ENCODE measurements around the gene EMP3. TPM values are rescaled to one million over a fixed set of nuclear protein-coding genes. Genes with fewer than 3 reads are reported as not detected.
A peak's percentile ranks its signal among the peaks of the same experiment; 100 is the strongest.

EMP3 gene
- total RNA-seq, 1 experiment from 2014 or later, result 171 TPM

- no peaks in the 10 kb centered on the region for H3K9me3 ChIP-seq (ENCODE audit: control insufficient read depth, insufficient read depth, low read depth, low read length)
- ATAC-seq (peak; percentile 72), DNase-seq (ENCODE audit: low read depth, low spot score) (no peak)
- peaks cover 14% of the 10 kb centered on the region for H3K4me1 ChIP-seq (ENCODE audit: control insufficient read depth, insufficient read depth, low read length)
- in situ Hi-C loops (cut with HindIII; ENCODE audit: low pct_unique_long_range_greater_than_20kb, low sequenced_read_pairs) (no loop called here), intact Hi-C loops (cut with micrococcal nuclease; ENCODE audit: unreplicated experiment) (no loop called here)
- peak overlapping the region; percentile 54 to 67 for H3K4me3 ChIP-seq (ENCODE audit: low read depth in 2 of 2, low read length in 2 of 2)
- no TSS peak for BruUV-seq (replicated peaks)
- no peaks in the 10 kb centered on the region for H3K27me3 ChIP-seq (ENCODE audit: control insufficient read depth, insufficient read depth, low read length)
- H3K36me3 ChIP-seq (ENCODE audit: control insufficient read depth, insufficient read depth, low read length), result no peaks in the 10 kb centered on the region
- POLR2A ChIA-PET, result interaction anchor here (0.5 kb wide), 1 partner anchor 13 kb away, joined by 6 read pairs; no protein-coding TSS in a partner anchor
- CTCF ChIA-PET, result interaction anchor here (3.0 kb wide), 1 partner anchor 14 kb away, joined by 20 read pairs; no protein-coding TSS in a partner anchor
- no peak for TF ChIP-seq POLR2AphosphoS5 (IDR thresholded peaks at IDR 0.05; ENCODE audit: low read depth, low read length)
- peak; percentile 88 for TF ChIP-seq CTCF (IDR thresholded peaks at IDR 0.05)
- peak overlapping the region; percentile 54 for H3K27ac ChIP-seq (ENCODE audit: low read length)
Measured at GRCh38 chr19:48319647-48320541, 5.5 kb upstream of the EMP3 start.

GRCh38 chr19:48321372-48321621 lies 4.1 kb upstream of the EMP3 start:
- H3K4me3 ChIP-seq (ENCODE audit: low read depth in 2 of 2, low read length in 2 of 2), result peak overlapping the region; percentile 54 to 67
- BruUV-seq (replicated peaks), result no TSS peak
- no peaks in the 10 kb centered on the region for H3K9me3 ChIP-seq (ENCODE audit: control insufficient read depth, insufficient read depth, low read depth, low read length)
- intact Hi-C loops (cut with micrococcal nuclease; ENCODE audit: unreplicated experiment) (no loop called here), in situ Hi-C loops (cut with HindIII; ENCODE audit: low pct_unique_long_range_greater_than_20kb, low sequenced_read_pairs) (no loop called here)
- TF ChIP-seq CTCF (IDR thresholded peaks at IDR 0.05), result no peak
- no peak for TF ChIP-seq POLR2AphosphoS5 (IDR thresholded peaks at IDR 0.05; ENCODE audit: low read depth, low read length)
- TF ChIP-seq TCF7L2 (IDR thresholded peaks at IDR 0.05; ENCODE audit: low read depth, low read length), result no peak
- TF ChIP-seq REST (IDR thresholded peaks at IDR 0.05; ENCODE audit: insufficient read depth in 1 of 2, low read depth in 2 of 2, low read length in 1 of 2), result no peak
- TF ChIP-seq SIN3A (IDR thresholded peaks at IDR 0.05; ENCODE audit: borderline replicate concordance, insufficient read depth, low read depth, low read length), result no peak
- no peak for DNase-seq (ENCODE audit: low read depth, low spot score)
- ChIA-PET POLR2A (interaction anchor here (0.6 kb wide), 4 partner anchors 112 to 1253 kb away, joined by 3 to 13 read pairs (median 6); no protein-coding TSS in a partner anchor), CTCF (interaction anchor here (3.0 kb wide), 1 partner anchor 12 kb away, joined by 20 read pairs; no protein-coding TSS in a partner anchor)
- peaks cover 14% of the 10 kb centered on the region for H3K4me1 ChIP-seq (ENCODE audit: control insufficient read depth, insufficient read depth, low read length)
- H3K27ac ChIP-seq (ENCODE audit: low read length), result peak overlapping the region; percentile 90
- H3K27me3 ChIP-seq (ENCODE audit: control insufficient read depth, insufficient read depth, low read length), result no peaks in the 10 kb centered on the region
- H3K36me3 ChIP-seq (ENCODE audit: control insufficient read depth, insufficient read depth, low read length), result no peaks in the 10 kb centered on the region
- no peak for ATAC-seq
